ENCODE measurements around the gene RPL18A. TPM values are rescaled to one million over a fixed set of nuclear protein-coding genes. Genes with fewer than 3 reads are reported as not detected.

RPL18A gene
- 2,010 to 2,240 TPM (median 2,067 TPM) in 5 replicates for total RNA-seq (2022; extraction: Qiagen RNA extraction; ENCODE audit: low read depth)

DNA sequence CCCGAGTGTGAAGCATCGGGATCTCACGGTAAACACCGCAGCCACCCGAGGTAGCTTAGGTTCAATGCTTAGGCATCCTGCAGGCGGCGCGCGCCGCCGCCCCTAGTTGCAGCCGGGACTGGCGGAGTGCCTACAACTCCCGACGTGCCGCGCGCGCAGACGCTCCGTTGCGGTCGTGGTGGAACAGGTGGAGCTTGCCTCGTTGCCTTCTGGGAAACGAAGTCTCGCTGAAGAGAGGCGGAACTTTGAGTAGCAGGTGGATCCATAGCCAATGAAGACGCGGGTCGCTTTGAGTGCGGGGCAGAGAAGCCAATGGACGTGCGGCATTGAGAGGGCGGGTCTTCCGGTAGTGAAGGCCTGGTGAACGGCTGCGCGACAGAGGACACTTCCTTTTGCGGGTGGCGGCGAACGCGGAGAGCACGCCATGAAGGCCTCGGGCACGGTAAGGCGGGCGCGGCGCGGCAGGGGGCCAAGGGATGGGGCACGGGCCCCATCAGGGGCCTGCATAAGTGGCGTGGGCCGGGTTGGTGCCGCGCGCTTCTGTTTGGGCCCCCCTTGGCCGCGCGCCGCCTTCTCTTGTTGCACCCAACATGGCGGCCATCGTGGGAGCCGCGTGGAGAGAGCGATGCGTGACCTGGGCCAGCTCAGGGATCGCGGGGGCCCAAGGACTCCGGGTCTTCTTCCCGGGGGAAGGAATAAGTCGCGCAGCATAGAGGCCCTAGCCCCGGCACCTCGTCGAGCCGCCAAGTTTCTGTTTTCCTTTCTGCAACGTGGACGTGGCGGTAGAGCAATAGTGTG lies at the start of gene RPL18A:
RPL18A (plus strand) TSS at position 378 of the 798 bp plus-strand sequence; CDS start at position 425, 47 bp downstream.

GRCh38 chr19:17821190-17821589 lies 38.5 kb upstream of the RPL18A start, which contains the start of gene INSL3:
Gene INSL3, minus strand, starts transcription at chr19:17821519. Its CDS starts 13 bp downstream, at chr19:17821506.

DNA sequence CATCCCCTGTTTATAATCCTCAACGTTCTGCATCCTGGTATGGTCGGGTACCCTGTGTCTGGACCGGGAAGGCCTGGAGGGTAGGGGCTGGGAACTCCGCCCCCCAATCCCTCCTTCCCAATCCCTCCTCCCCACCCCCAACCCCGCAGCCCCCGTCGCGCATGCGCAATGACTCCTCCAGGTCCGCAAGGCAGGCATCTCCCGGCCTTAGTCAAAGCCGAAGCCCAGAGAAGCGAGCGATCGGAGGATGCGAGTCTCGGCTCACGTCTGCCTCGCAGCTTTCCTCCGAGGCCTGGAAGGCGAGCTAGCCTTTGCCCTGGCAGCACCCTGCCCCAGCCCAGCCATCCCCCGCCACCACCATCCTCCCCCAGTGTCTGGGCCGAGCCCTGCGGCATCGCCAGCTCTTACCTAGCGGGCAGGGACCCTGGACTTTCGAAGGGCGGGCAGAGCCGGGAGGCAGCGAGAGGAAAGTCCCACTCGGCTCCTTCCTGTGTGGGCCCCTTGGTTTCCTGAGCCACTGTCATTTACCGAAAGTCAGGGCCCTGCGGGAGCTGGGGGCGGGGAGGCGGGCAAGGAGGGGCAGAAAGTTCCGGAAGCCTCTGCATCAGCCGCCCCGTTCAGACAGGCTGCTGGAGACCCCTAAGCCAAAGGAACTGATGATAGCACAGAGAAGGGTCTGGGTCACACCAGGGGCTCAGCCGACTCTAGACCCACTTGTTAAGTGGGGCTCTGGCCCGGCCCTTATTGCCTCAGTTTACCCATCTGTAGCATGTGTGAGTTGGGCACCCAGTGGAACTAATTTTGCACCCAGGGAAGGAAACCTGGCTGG lies 12.0 kb upstream of the RPL18A start, which contains the start of gene JAK3:
JAK3 (minus strand) TSS at position 445 of the 829 bp plus-strand sequence. CDS start 3,565 bp downstream, outside the sequence.

DNA sequence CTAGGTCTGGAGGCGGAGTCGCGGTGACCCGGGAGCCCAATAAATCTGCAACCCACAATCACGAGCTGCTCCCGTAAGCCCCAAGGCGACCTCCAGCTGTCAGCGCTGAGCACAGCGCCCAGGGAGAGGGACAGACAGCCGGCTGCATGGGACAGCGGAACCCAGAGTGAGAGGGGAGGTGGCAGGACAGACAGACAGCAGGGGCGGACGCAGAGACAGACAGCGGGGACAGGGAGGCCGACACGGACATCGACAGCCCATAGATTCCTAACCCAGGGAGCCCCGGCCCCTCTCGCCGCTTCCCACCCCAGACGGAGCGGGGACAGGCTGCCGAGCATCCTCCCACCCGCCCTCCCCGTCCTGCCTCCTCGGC lies 12.2 kb downstream of the RPL18A start, which contains the start of gene SLC5A5:
SLC5A5 (plus strand) TSS at position 68 of the 373 bp plus-strand sequence. CDS start 375 bp downstream, outside the sequence.

Other genes with a start within 250 kb of the RPL18A start
- gene UNC13A, start 171.6 kb upstream of the RPL18A start, total RNA-seq (2022; extraction: Qiagen RNA extraction; ENCODE audit: low read depth) = 1.6 to 2.2 TPM (median 1.8 TPM) in 5 replicates
- gene MAP1S, start 140.4 kb upstream of the RPL18A start, total RNA-seq (2022; extraction: Qiagen RNA extraction; ENCODE audit: low read depth) = 26.1 to 33.6 TPM (median 30.2 TPM) in 5 replicates
- 16.5 to 22.2 TPM (median 19.9 TPM) in 5 replicates for gene FCHO1, start 108.4 kb upstream of the RPL18A start, total RNA-seq (2022; extraction: Qiagen RNA extraction; ENCODE audit: low read depth)
- 3.2 to 4.3 TPM (median 3.9 TPM) in 5 replicates for gene B3GNT3, start 64.8 kb upstream of the RPL18A start, total RNA-seq (2022; extraction: Qiagen RNA extraction; ENCODE audit: low read depth)
- 0.30 to 0.59 TPM (median 0.52 TPM) in 5 replicates for gene INSL3, start 38.4 kb upstream of the RPL18A start, total RNA-seq (2022; extraction: Qiagen RNA extraction; ENCODE audit: low read depth)
- 0.20 to 0.43 TPM (median 0.26 TPM) in 5 replicates for gene JAK3, start 11.9 kb upstream of the RPL18A start, total RNA-seq (2022; extraction: Qiagen RNA extraction; ENCODE audit: low read depth)
- gene SLC5A5, start 12.0 kb downstream of the RPL18A start, total RNA-seq (2022; extraction: Qiagen RNA extraction; ENCODE audit: low read depth) = 0.13 to 0.24 TPM (median 0.13 TPM) in 5 replicates
- 87.8 to 113 TPM (median 92.8 TPM) in 5 replicates for gene CCDC124, start 73.1 kb downstream of the RPL18A start, total RNA-seq (2022; extraction: Qiagen RNA extraction; ENCODE audit: low read depth)
- 0.22 to 0.76 TPM (median 0.63 TPM) in 5 replicates for gene KCNN1, start 107.2 kb downstream of the RPL18A start, total RNA-seq (2022; extraction: Qiagen RNA extraction; ENCODE audit: low read depth)
- 21.0 to 28.4 TPM (median 25.9 TPM) in 5 replicates for gene ARRDC2, start 148.3 kb downstream of the RPL18A start, total RNA-seq (2022; extraction: Qiagen RNA extraction; ENCODE audit: low read depth)
- not detected in 5 replicates for gene IL12RB1, start 227.0 kb downstream of the RPL18A start, total RNA-seq (2022; extraction: Qiagen RNA extraction; ENCODE audit: low read depth)
- 1.7 to 2.3 TPM (median 2.0 TPM) in 5 replicates for gene MAST3, start 237.9 kb downstream of the RPL18A start, total RNA-seq (2022; extraction: Qiagen RNA extraction; ENCODE audit: low read depth)

Data from A549 treated with DMSO at 1 μM for 4 hours (cell line).